Heart left ventricle (tissue), 13 donors: ENCODE measurements around the gene ANO4.

ENCODE experiments used
- CTCF ChIP-seq, 12 donors: fragments of 200-600 bp; sonication (generic) in 4 of 12; IDR thresholded peaks; one replicate each; pipeline versions ENCODE4 v1.5.0 to v1.8.0; 2018 to 2022; ENCODE audit warnings: antibody characterized with exemption in 12 of 12, mild to moderate bottlenecking in 5 of 12
- POLR2A ChIP-seq, 2 donors: fragments of 450-650 bp; IDR thresholded peaks; one replicate each; pipeline ENCODE4 v1.6.1; 2017; ENCODE audit warnings: antibody characterized with exemption in 2 of 2, mild to moderate bottlenecking in 2 of 2, moderate library complexity in 2 of 2
- donor health status: ischemic (EF 13 %, LVEDD 7.1; RV severe dilation, severe dysfunction).
- donor health status: DM: no; HTN: yes; CAD: no.
- donor health status: DM: no; HTN: no; CAD: no.
- donor health status: ischemic (EF 25% LVEDD 6.9; RV normal size, moderate dysfunction).
- donor health status: ischemic (EF 25% LVEDD 5.7; RV mildly dilated, moderate dysfunction).
- donor health status: ischemic (EF 35%, LVEDD 5.7; RV mildly dilated, moderate dysfunction).
- donor health status: nonischemic (EF 11% LVEDD 7.7; RV severe dilation, severe dysfunction).
- donor health status: DM: yes; HTN: yes; CAD: no.
- donor health status: PGD.
- donor health status: ischemic (EF 29% LVEDD 5.4; RV normal size, mild dysfunction).
- donor health status: nonischemic (EF 23%, LVEDD 6.1; RV moderate dilation, normal function).

- no peak for TF ChIP-seq CTCF (IDR thresholded peaks at IDR 0.05)
- no peak for TF ChIP-seq POLR2A (IDR thresholded peaks at IDR 0.05)
Measured at GRCh38 chr12:100940503-100940902, 145.9 kb downstream of the ANO4 start.
